ENCODE results near the gene CCM2.

DNA sequence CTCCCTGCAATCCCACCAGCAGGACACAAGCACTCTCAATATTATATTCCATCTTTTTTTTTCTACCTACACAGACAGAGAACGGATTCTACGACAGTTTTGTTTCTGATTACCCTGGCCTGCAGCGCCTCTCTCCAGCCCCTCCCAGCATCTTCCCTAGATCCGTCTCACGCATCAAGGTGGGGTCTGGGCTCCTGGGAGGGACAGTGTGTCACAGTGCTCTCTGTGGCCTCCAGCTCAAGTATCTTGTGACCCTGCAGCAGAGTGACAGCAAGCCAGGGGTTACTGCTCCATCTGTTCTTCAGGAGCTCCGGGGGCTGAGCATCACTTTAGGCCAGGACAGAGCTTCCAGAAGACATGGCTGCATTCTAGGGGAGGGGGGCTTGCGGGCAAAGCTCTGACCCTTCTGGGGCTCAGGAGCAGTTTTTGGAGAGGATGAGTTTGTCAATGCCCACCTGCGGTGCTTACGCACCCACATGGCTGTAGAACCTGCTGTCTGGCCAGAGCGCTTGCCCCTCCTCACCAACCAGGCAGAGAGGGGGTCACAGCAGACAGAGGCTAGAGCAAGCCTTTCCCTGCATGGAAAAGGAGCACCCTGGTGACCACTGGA lies 43.7 kb upstream of the CCM2 start:
- TF ChIP-seq, protein P1, sequence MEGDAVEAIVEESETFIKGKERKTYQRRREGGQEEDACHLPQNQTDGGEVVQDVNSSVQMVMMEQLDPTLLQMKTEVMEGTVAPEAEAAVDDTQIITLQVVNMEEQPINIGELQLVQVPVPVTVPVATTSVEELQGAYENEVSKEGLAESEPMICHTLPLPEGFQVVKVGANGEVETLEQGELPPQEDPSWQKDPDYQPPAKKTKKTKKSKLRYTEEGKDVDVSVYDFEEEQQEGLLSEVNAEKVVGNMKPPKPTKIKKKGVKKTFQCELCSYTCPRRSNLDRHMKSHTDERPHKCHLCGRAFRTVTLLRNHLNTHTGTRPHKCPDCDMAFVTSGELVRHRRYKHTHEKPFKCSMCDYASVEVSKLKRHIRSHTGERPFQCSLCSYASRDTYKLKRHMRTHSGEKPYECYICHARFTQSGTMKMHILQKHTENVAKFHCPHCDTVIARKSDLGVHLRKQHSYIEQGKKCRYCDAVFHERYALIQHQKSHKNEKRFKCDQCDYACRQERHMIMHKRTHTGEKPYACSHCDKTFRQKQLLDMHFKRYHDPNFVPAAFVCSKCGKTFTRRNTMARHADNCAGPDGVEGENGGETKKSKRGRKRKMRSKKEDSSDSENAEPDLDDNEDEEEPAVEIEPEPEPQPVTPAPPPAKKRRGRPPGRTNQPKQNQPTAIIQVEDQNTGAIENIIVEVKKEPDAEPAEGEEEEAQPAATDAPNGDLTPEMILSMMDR (IDR thresholded peaks at IDR 0.05; ENCODE audit: borderline replicate concordance, extremely low read depth, low read length, poor library complexity, severe bottlenecking), result no peak
- TF ChIP-seq EZH2 (IDR thresholded peaks at IDR 0.05; ENCODE audit: borderline replicate concordance, low read depth, low read length, severe bottlenecking), result no peak

Measured in DND-41 (cell line).